ENCODE results near the gene MKRN2. TPM values are rescaled to one million over a fixed set of nuclear protein-coding genes. Genes with fewer than 3 reads are reported as not detected.

Gene MKRN2
- total and polyA plus RNA-seq, 2 of the 8 experiments (the other 6 are each of a cell fraction or from before 2014, with no cell fraction given), result 15.3 to 17.6 TPM

DNA sequence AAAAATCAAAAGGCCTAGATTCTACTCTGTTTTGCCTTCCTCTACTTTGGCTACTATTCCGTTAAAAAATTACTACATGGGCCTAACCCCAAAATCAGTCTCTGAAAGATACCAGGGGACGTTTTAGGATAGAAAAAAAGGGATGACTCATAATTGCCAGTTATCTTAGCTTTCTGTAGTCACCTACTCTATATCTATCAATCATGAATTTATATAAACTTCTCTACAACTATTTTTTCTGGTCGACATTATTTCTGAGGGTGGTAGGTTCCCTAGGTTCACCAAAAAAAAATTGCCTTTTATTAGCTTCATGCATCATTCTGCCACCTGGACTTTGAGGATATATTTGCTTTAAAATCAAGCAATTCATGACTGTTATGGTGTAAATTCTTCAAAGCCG is 70.5 kb downstream of the MKRN2 start (continued):
- TF ChIP-seq SP1 (IDR thresholded peaks at IDR 0.05; ENCODE audit: low read depth, low read length) (no peak), PHF8 (conservative IDR thresholded peaks at IDR 0.05; ENCODE audit: low read depth, low read length) (no peak)
